Mesenchymal stem cell (in vitro differentiated cells and primary cell): ENCODE results near the gene STRADA.
A peak's percentile ranks its signal among the peaks of the same experiment; 100 is the strongest.

Experiments used
- DNase-seq: peaks from one replicate; pipeline ENCODE4 v3.0.0-alpha.2; 2013
- H2AFZ ChIP-seq: one replicate; pipeline ENCODE4 v1.6.1; 2013; ENCODE audit warnings: low read depth, mild to moderate bottlenecking, control low read depth, inconsistent platforms, low read length, moderate library complexity
- H2AK5ac ChIP-seq: 2 replicates; pipeline ENCODE4 v1.6.1; 2013; ENCODE audit warnings: low read length, moderate library complexity, mild to moderate bottlenecking, inconsistent platforms; ENCODE audit not compliant: severe bottlenecking
- H2BK120ac ChIP-seq: one replicate; pipeline ENCODE4 v1.6.1; 2013; ENCODE audit warnings: low read depth, mild to moderate bottlenecking, inconsistent platforms, low read length, moderate library complexity
- H2BK12ac ChIP-seq, 2 experiments: one replicate each; pipeline ENCODE4 v1.6.1; 2013; ENCODE audit warnings: inconsistent platforms in 2 of 2, low read length in 2 of 2, mild to moderate bottlenecking in 2 of 2, moderate library complexity in 2 of 2, control low read depth in 1 of 2
- H2BK15ac ChIP-seq: one replicate; pipeline ENCODE4 v1.6.1; 2013; ENCODE audit warnings: mild to moderate bottlenecking, low read depth, inconsistent platforms; ENCODE audit not compliant: poor library complexity, severe bottlenecking
- H2BK5ac ChIP-seq: 2 replicates; pipeline ENCODE4 v1.6.1; 2013; ENCODE audit warnings: low read depth, mild to moderate bottlenecking, low read length, control low read depth, inconsistent platforms; ENCODE audit not compliant: poor library complexity, severe bottlenecking
- H3K14ac ChIP-seq, 2 experiments: one replicate each; pipeline ENCODE4 v1.6.1; 2013; ENCODE audit warnings: inconsistent platforms in 2 of 2, low read length in 2 of 2, control low read depth in 1 of 2, mild to moderate bottlenecking in 1 of 2, moderate library complexity in 1 of 2
- H3K18ac ChIP-seq, 2 experiments: one replicate each; pipeline ENCODE4 v1.6.1; 2013; ENCODE audit warnings: inconsistent platforms in 2 of 2, low read length in 2 of 2, control low read depth in 1 of 2, low read depth in 1 of 2, mild to moderate bottlenecking in 1 of 2
- H3K23ac ChIP-seq, 2 experiments: one replicate each; pipeline ENCODE4 v1.6.1; 2013; ENCODE audit warnings: inconsistent platforms in 2 of 2, low read length in 2 of 2, mild to moderate bottlenecking in 2 of 2, moderate library complexity in 2 of 2, control low read depth in 1 of 2
- H3K27ac ChIP-seq: 2 replicates; pipeline ENCODE4 v1.5.1; 2013; ENCODE audit warnings: mild to moderate bottlenecking, moderate library complexity, low read length, control low read depth, inconsistent platforms; ENCODE audit not compliant: poor library complexity, severe bottlenecking
- H3K27me3 ChIP-seq, 2 experiments: 2 replicates each; pipeline versions ENCODE4 v1.6.1 to v1.7.0; 2013; ENCODE audit warnings: low read length in 2 of 2, mild to moderate bottlenecking in 2 of 2, moderate library complexity in 2 of 2, control low read depth in 1 of 2, inconsistent platforms in 1 of 2; ENCODE audit not compliant: control insufficient read depth in 1 of 2, insufficient read depth in 1 of 2
- H3K36me3 ChIP-seq, 2 experiments: 2 replicates each; pipeline versions ENCODE4 v1.6.1 to v1.7.0; 2013; ENCODE audit warnings: low read length in 2 of 2, control low read depth in 1 of 2, inconsistent platforms in 1 of 2, low read depth in 1 of 2, mild to moderate bottlenecking in 1 of 2; ENCODE audit not compliant: insufficient read depth in 2 of 2, control insufficient read depth in 1 of 2
- H3K4ac ChIP-seq, 2 experiments: one replicate each; pipeline ENCODE4 v1.6.1; 2013; ENCODE audit warnings: inconsistent platforms in 2 of 2, low read length in 2 of 2, mild to moderate bottlenecking in 2 of 2, moderate library complexity in 2 of 2, control low read depth in 1 of 2, low read depth in 1 of 2
- H3K4me1 ChIP-seq: 2 replicates; pipeline ENCODE4 v1.6.1; 2013; ENCODE audit warnings: low read depth, low read length, control low read depth; ENCODE audit not compliant: control insufficient read depth, insufficient read depth
- H3K4me2 ChIP-seq: 2 replicates; pipeline ENCODE4 v1.6.1; 2013; ENCODE audit warnings: low read length, mild to moderate bottlenecking, inconsistent platforms; ENCODE audit not compliant: poor library complexity, severe bottlenecking
- H3K4me3 ChIP-seq, 2 experiments: 2 replicates each; pipeline versions ENCODE4 v1.5.1 to v1.7.0; 2013; ENCODE audit warnings: low read length in 2 of 2, mild to moderate bottlenecking in 2 of 2, control low read depth in 1 of 2, low read depth in 1 of 2; ENCODE audit not compliant: insufficient read depth in 1 of 2
- H3K79me1 ChIP-seq: replicated peaks from 2 replicates; pipeline ENCODE4 v1.6.1; 2013; ENCODE audit warnings: mild to moderate bottlenecking, control low read depth, low read length, inconsistent platforms; ENCODE audit not compliant: poor library complexity, severe bottlenecking
- H3K9ac ChIP-seq: 2 replicates; pipeline ENCODE4 v1.7.0; 2013; ENCODE audit warnings: mild to moderate bottlenecking, low read length, moderate library complexity
- H3K9me3 ChIP-seq: 2 replicates; pipeline ENCODE4 v1.7.0; 2013; ENCODE audit warnings: mild to moderate bottlenecking, low read length; ENCODE audit not compliant: control insufficient read depth
- H4K8ac ChIP-seq: one replicate; pipeline ENCODE4 v1.6.1; 2013; ENCODE audit warnings: inconsistent platforms, mild to moderate bottlenecking, low read length, moderate library complexity
- H4K91ac ChIP-seq: one replicate; pipeline ENCODE4 v1.6.1; 2013; ENCODE audit warnings: mild to moderate bottlenecking, low read length, inconsistent platforms
- WGBS: methylation state at CpG from one replicate; pipeline ENCODE4 v1.1.7; 2013; ENCODE audit warnings: mixed read lengths; 5-methylcytosine and 5-hydroxymethylcytosine counted together

Gene STRADA

DNA sequence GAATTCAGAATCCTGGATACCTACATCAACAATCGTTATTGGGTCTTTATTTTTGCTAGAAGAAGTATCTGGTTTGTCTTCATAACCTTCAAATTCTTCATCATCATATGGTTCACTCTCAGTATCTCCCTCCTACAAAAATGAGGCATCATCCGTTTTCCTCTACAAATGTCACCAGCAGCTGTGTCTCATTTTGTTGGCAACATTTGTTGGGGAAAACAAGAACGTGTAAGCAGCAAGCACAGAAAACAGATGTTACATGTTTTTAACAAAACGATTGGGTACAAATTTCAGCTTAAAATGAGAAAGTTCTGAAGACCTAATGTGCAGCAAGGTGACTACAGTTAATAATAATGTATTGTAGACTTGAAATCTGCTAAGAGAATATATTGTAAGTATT, 23.1 kb upstream of the STRADA start:
- H3K4ac ChIP-seq, result no peak overlapping the region
- H3K14ac ChIP-seq, result no peak overlapping the region
- no peak overlapping the region for H3K9ac ChIP-seq
- no peak overlapping the region for H3K4me2 ChIP-seq
- H3K36me3 ChIP-seq, result peaks cover 19 to 68% of the 10 kb centered on the region in 2 experiments
- H2BK12ac ChIP-seq, result no peak overlapping the region
- peaks cover 13% of the 10 kb centered on the region for H3K79me1 ChIP-seq
- H3K18ac ChIP-seq, result no peak overlapping the region
- WGBS, result 98% methylated on average over 3 of the region's 4 CpGs
- H2BK5ac ChIP-seq, result no peak overlapping the region
- H2AK5ac ChIP-seq, result no peak overlapping the region
- H2BK120ac ChIP-seq, result no peak overlapping the region
- DNase-seq, result no peak
- no peak overlapping the region for H3K4me3 ChIP-seq
- no peak overlapping the region for H3K23ac ChIP-seq
- no peak overlapping the region for H4K8ac ChIP-seq
- no peak overlapping the region for H2BK15ac ChIP-seq
- no peaks in the 10 kb centered on the region for H3K9me3 ChIP-seq
- no peak overlapping the region for H3K27ac ChIP-seq
- no peak overlapping the region for H2AFZ ChIP-seq
- H3K27me3 ChIP-seq, result no peaks in the 10 kb centered on the region
- H4K91ac ChIP-seq, result no peak overlapping the region
- H3K4me1 ChIP-seq, result no peaks in the 10 kb centered on the region

DNA sequence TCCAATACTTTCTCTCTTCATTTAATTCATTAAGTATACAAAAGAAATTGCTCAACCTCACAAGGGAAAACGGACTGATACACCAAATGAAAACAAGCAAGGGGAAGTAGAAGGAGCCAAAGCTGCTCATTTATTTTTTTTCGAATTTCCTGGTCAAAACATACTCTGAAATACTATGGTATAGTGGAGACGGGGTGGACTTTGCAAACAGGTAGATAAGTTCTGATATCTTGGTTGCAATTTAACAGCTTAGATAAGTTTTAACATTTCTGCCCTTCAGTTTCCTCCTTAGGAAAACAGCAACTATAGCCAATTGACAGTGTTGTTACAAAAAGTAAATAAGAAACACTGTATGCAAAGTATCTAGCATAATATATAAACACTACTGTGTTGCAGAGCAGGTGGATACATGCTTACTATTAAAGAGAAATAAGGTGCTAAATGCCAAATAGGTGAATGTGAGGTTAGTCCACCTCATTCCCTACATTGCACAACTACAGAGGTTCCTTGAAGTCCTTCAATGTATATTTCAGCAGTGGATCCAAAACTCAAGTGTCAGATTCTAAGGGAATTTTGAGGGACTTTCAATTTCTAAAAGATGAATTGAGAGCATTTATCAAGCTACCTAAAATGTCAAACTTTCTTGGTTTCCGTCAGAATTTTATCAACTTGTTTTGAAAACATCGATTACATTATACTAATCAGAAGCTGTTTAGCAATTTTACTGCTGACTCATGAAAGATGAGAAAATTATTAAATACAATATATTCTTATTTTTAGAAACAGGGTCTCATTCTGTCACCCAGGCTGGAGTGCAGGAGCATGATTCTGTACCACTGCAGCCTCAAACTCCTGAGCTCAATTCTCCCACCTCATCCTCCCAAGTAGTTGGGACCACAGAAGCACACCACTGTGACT, 20.8 kb upstream of the STRADA start:
- no peak overlapping the region for H3K4ac ChIP-seq
- H2BK120ac ChIP-seq, result no peak overlapping the region
- H3K9me3 ChIP-seq, result no peaks in the 10 kb centered on the region
- H2BK12ac ChIP-seq, result no peak overlapping the region
- H2BK5ac ChIP-seq, result no peak overlapping the region
- no peak overlapping the region for H2AFZ ChIP-seq
- H3K27me3 ChIP-seq, result no peaks in the 10 kb centered on the region
- H3K4me3 ChIP-seq, result no peak overlapping the region
- H3K79me1 ChIP-seq, result peaks cover 19% of the 10 kb centered on the region
- no peak overlapping the region for H3K4me2 ChIP-seq
- H3K9ac ChIP-seq, result no peak overlapping the region
- 94% methylated on average over 2 of the region's 5 CpGs for WGBS
- no peak for DNase-seq
- H3K23ac ChIP-seq, result no peak overlapping the region
- peak overlapping the region; percentile 29 for H3K27ac ChIP-seq
- no peak overlapping the region for H2AK5ac ChIP-seq
- H2BK15ac ChIP-seq, result no peak overlapping the region
- H4K8ac ChIP-seq, result no peak overlapping the region
- no peak overlapping the region for H3K14ac ChIP-seq
- no peaks in the 10 kb centered on the region for H3K4me1 ChIP-seq
- H3K18ac ChIP-seq, result no peak overlapping the region
- no peak overlapping the region for H4K91ac ChIP-seq
- peaks cover 22 to 77% of the 10 kb centered on the region in 2 experiments for H3K36me3 ChIP-seq

DNA sequence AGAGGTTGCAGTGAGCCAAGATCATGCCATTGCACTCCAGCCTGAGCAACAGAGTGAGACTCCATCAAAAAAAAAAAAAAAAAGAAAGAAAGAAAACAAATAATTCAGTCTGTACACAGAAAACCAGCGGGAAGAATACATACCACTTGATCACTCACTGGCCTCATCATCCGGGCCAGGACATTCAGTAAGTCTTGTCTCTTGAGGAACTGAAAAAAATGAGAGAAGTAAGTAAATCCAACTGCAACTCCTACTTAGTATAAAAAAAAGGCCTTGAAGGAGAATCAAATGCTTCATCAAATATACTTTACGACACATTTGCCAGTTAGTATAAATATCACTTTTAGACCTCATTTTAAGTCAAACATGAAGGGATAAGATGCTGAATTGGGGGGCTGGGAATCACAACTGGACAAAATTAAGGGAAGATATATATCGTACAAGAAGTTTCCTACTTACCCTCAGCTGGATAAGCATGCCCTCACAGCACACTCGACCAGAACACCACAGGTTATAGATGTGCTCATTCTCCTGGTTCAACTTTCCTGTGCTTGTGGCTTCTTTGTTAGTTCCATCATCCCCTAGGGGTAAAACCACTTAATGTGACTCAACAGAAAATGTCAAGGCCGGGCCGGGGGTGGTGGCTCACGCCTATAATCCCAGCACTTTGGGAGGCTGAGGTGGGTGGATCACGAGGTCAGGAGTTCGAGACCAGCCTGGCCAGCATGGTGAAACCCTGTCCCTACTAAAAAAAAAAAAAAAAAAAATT, 19.4 kb upstream of the STRADA start:
- H2BK120ac ChIP-seq, result no peak overlapping the region
- H3K9me3 ChIP-seq, result no peaks in the 10 kb centered on the region
- H4K91ac ChIP-seq, result no peak overlapping the region
- no peak overlapping the region for H2AK5ac ChIP-seq
- no peak overlapping the region for H3K18ac ChIP-seq
- no peak overlapping the region for H3K4me3 ChIP-seq
- H3K4me2 ChIP-seq, result no peak overlapping the region
- H4K8ac ChIP-seq, result no peak overlapping the region
- no peak overlapping the region for H3K9ac ChIP-seq
- no peak overlapping the region for H2BK5ac ChIP-seq
- H3K4me1 ChIP-seq, result no peaks in the 10 kb centered on the region
- H2BK15ac ChIP-seq, result no peak overlapping the region
- no peak overlapping the region for H2BK12ac ChIP-seq
- peaks cover 26 to 86% of the 10 kb centered on the region in 2 experiments for H3K36me3 ChIP-seq
- H3K23ac ChIP-seq, result no peak overlapping the region
- WGBS, result 86% methylated on average over 2 of the region's 10 CpGs
- no peaks in the 10 kb centered on the region for H3K27me3 ChIP-seq
- H3K4ac ChIP-seq, result no peak overlapping the region
- H3K27ac ChIP-seq, result peak overlapping the region; percentile 3
- H3K79me1 ChIP-seq, result peaks cover 23% of the 10 kb centered on the region
- DNase-seq, result peak; percentile 20
- no peak overlapping the region for H2AFZ ChIP-seq
- no peak overlapping the region for H3K14ac ChIP-seq

DNA sequence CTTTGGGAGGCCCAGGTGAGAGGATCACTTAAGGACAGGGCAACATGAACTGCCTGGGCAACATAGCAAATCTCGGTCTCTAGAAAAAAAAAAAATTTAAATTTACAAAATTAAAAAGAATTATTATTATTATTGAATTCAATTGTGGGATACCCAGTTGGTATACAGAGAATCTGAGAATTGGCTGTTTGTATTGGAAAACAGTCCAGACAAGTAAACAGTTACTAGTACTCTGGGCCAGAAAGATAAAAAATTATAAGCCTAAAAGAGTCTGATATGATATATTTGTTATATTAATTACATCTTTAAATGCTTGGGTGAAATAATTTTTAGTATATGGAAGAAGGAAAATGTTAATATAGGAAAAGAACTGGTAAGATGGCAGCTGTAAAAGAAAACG, 16.8 kb upstream of the STRADA start:
- H3K9me3 ChIP-seq, result no peaks in the 10 kb centered on the region

More for the DNA sequence above, 16.8 kb upstream of the STRADA start:
- Histone ChIP-seq H2AK5ac (no peak overlapping the region), H3K27me3 (no peaks in the 10 kb centered on the region), H3K23ac (no peak overlapping the region), H2BK120ac (no peak overlapping the region), H3K14ac (no peak overlapping the region), H2BK15ac (no peak overlapping the region), H2AFZ (no peak overlapping the region), H3K4me2 (no peak overlapping the region), H2BK12ac (no peak overlapping the region), H3K27ac (no peak overlapping the region), H4K8ac (no peak overlapping the region), H3K4me1 (no peaks in the 10 kb centered on the region), H3K9ac (no peak overlapping the region), H2BK5ac (no peak overlapping the region), H3K4ac (no peak overlapping the region), H3K18ac (no peak overlapping the region), H3K36me3 (peaks cover 33 to 87% of the 10 kb centered on the region in 2 experiments), H3K4me3 (no peak overlapping the region), H3K79me1 (peaks cover 21% of the 10 kb centered on the region), H4K91ac (no peak overlapping the region)
- no peak for DNase-seq
- no CpG with 5 or more reads among the region's 2 CpGs for WGBS
